ENCODE measurements around the gene SNPH.
A peak's percentile ranks its signal among the peaks of the same experiment; 100 is the strongest.

SNPH gene

GRCh38 chr20:1267809-1268374 lies 1.8 kb downstream of the SNPH start:
- no peak for DNase-seq (ENCODE audit: low read depth)
- no peak overlapping the region for H3K4me3 ChIP-seq (ENCODE audit: low read depth, low read length)
- TF ChIP-seq CTCF (IDR thresholded peaks at IDR 0.05; ENCODE audit: low read depth, low read length) (no peak), MYC (IDR thresholded peaks at IDR 0.05; ENCODE audit: low read depth, low read length) (no peak), MAX (IDR thresholded peaks at IDR 0.05; ENCODE audit: low read depth, low read length) (no peak), POLR2A (IDR thresholded peaks at IDR 0.05; ENCODE audit: extremely low read depth, insufficient read length) (no peak)

- TF ChIP-seq POLR2A (IDR thresholded peaks at IDR 0.05; ENCODE audit: extremely low read depth, insufficient read length) (no peak), MAX (IDR thresholded peaks at IDR 0.05; ENCODE audit: low read depth, low read length) (no peak), CTCF (IDR thresholded peaks at IDR 0.05; ENCODE audit: low read depth, low read length) (no peak), MYC (IDR thresholded peaks at IDR 0.05; ENCODE audit: low read depth, low read length) (no peak)
- no peak for DNase-seq (ENCODE audit: low read depth)
- no peak overlapping the region for H3K4me3 ChIP-seq (ENCODE audit: low read depth, low read length)
These were observed 3.1 kb downstream of the SNPH start for GRCh38 chr20:1269235-1269634.

- no peak for TF ChIP-seq MYC (IDR thresholded peaks at IDR 0.05; ENCODE audit: low read depth, low read length)
- TF ChIP-seq POLR2A (IDR thresholded peaks at IDR 0.05; ENCODE audit: extremely low read depth, insufficient read length), result no peak
- no peak for TF ChIP-seq CTCF (IDR thresholded peaks at IDR 0.05; ENCODE audit: low read depth, low read length)
- no peak for TF ChIP-seq MAX (IDR thresholded peaks at IDR 0.05; ENCODE audit: low read depth, low read length)
- DNase-seq (ENCODE audit: low read depth), result no peak
- H3K4me3 ChIP-seq (ENCODE audit: low read depth, low read length), result no peak overlapping the region
These were observed 3.8 kb downstream of the SNPH start for GRCh38 chr20:1269850-1270249.

- peak; percentile 47 for DNase-seq (ENCODE audit: low read depth)
- no peak overlapping the region for H3K4me3 ChIP-seq (ENCODE audit: low read depth, low read length)
- no peak for TF ChIP-seq MYC (IDR thresholded peaks at IDR 0.05; ENCODE audit: low read depth, low read length)
- TF ChIP-seq MAX (IDR thresholded peaks at IDR 0.05; ENCODE audit: low read depth, low read length), result no peak
- TF ChIP-seq POLR2A (IDR thresholded peaks at IDR 0.05; ENCODE audit: extremely low read depth, insufficient read length), result no peak
- no peak for TF ChIP-seq CTCF (IDR thresholded peaks at IDR 0.05; ENCODE audit: low read depth, low read length)
These were observed 6.4 kb downstream of the SNPH start for GRCh38 chr20:1272368-1273100.

GRCh38 chr20:1273366-1273765 lies 7.3 kb downstream of the SNPH start:
- no peak for DNase-seq (ENCODE audit: low read depth)
- no peak overlapping the region for H3K4me3 ChIP-seq (ENCODE audit: low read depth, low read length)
- TF ChIP-seq CTCF (IDR thresholded peaks at IDR 0.05; ENCODE audit: low read depth, low read length), result no peak
- TF ChIP-seq MAX (IDR thresholded peaks at IDR 0.05; ENCODE audit: low read depth, low read length), result no peak

Data from NB4 (cell line).